Smooth muscle cell (in vitro differentiated cells): ENCODE results near the gene COIL. TPM values are rescaled to one million over a fixed set of nuclear protein-coding genes. Genes with fewer than 3 reads are reported as not detected.

ENCODE experiments used
- DNase-seq: peaks from one replicate; lab custom pipeline; 2025; ENCODE audit not compliant: unreplicated experiment; lab: John Stamatoyannopoulos, UW
- H2AFZ ChIP-seq: fragments of 200-600 bp; sonication (generic); 2 replicates; pipeline ENCODE4 v1.6.0; 2016; ENCODE audit warnings: antibody characterized with exemption, low read depth, mild to moderate bottlenecking
- H3F3A ChIP-seq: fragments of 200-600 bp; sonication (generic); 2 replicates; pipeline ENCODE4 v1.6.0; 2017; ENCODE audit warnings: antibody characterized with exemption, low read depth
- H3K27ac ChIP-seq: fragments of 200-600 bp; sonication (generic); 2 replicates; pipeline ENCODE4 v1.5.1; 2016; ENCODE audit warnings: low read depth, mild to moderate bottlenecking
- H3K27me3 ChIP-seq: fragments of 200-600 bp; sonication (generic); 2 replicates; pipeline ENCODE4 v1.6.1; 2016; ENCODE audit warnings: low read depth, mild to moderate bottlenecking
- H3K36me3 ChIP-seq: fragments of 200-600 bp; sonication (generic); 2 replicates; pipeline ENCODE4 v1.5.1; 2016; ENCODE audit warnings: low read depth
- H3K4me1 ChIP-seq: fragments of 200-600 bp; sonication (generic); 2 replicates; pipeline ENCODE4 v1.5.1; 2016; ENCODE audit warnings: low read depth
- H3K4me2 ChIP-seq: fragments of 200-600 bp; sonication (generic); 2 replicates; pipeline ENCODE4 v1.6.0; 2016; ENCODE audit warnings: mild to moderate bottlenecking
- H3K4me3 ChIP-seq: fragments of 200-600 bp; sonication (generic); 2 replicates; pipeline ENCODE4 v1.5.1; 2016; ENCODE audit warnings: mild to moderate bottlenecking
- H3K79me2 ChIP-seq: fragments of 200-600 bp; sonication (generic); 2 replicates; pipeline ENCODE4 v1.6.0; 2016; ENCODE audit warnings: low read depth, mild to moderate bottlenecking
- H3K9ac ChIP-seq: fragments of 200-600 bp; sonication (generic); 2 replicates; pipeline ENCODE4 v1.6.0; 2016; ENCODE audit warnings: low read depth
- H3K9me3 ChIP-seq: fragments of 200-600 bp; sonication (generic); replicated peaks from 2 replicates; pipeline ENCODE4 v1.5.1; 2016; ENCODE audit warnings: low read depth
- H4K20me1 ChIP-seq: fragments of 200-600 bp; sonication (generic); 2 replicates; pipeline ENCODE4 v1.6.0; 2016; ENCODE audit warnings: low read depth
- CTCF ChIP-seq: fragments of 200-600 bp; sonication (generic); IDR thresholded peaks from 2 replicates; pipeline ENCODE4 v1.5.1; 2017; ENCODE audit warnings: borderline replicate concordance, mild to moderate bottlenecking, antibody characterized with exemption; ENCODE audit not compliant: insufficient read depth, poor library complexity, severe bottlenecking
- WGBS: methylation state at CpG from one replicate; pipeline ENCODE4 v1.1.7; 2016; ENCODE audit warnings: low lambda C conversion rate; 5-methylcytosine and 5-hydroxymethylcytosine counted together
- polyA plus RNA-seq: library from polyadenylated mRNA; unstranded; fragments of >200 nt; fragmentation: Nextera tagmentation; extraction: Ambion mirVana; gene quantifications from 2 replicates; pipeline ENCODE4 v1.2.1, GENCODE V29; 2016
- total RNA-seq: library from RNA; depleted of rRNA; stranded (reverse); fragments of >200 nt; gene quantifications from 2 replicates; pipeline ENCODE4 v1.2.3, GENCODE V29; 2014

The COIL gene
- total and polyA plus RNA-seq, 2 experiments from 2014 or later = 15.5 to 30.3 TPM

DNA sequence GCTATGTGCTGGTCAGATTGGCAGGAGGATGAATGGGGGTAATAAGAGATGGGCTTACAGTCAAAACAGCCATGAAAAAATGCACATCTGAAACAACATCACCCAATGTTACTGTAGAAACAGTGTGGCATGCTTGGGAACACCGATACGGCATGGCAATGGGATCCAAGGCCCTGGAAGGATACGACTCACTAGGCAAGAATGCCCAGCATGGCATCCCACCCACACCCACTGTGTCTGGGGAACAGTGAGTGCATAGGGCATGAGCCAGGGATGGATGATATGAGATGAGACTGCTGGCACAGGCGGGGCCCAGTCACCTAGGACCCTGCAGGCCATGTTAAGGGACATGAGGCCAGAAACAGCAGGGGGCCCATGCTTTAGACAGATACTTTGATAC, 58.5 kb downstream of the COIL start:
- no peaks in the 10 kb centered on the region for H3K9me3 ChIP-seq
- no peaks in the 10 kb centered on the region for H3K4me1 ChIP-seq
- WGBS = 84% methylated on average over 4 of the region's 4 CpGs
- no peaks in the 10 kb centered on the region for H4K20me1 ChIP-seq
- no peaks in the 10 kb centered on the region for H3K27me3 ChIP-seq
- H3K79me2 ChIP-seq = no peaks in the 10 kb centered on the region
- no peak for TF ChIP-seq CTCF
- no peak overlapping the region for H3K4me2 ChIP-seq
- no peak overlapping the region for H3K4me3 ChIP-seq
- no peak overlapping the region for H3K9ac ChIP-seq
- H3K27ac ChIP-seq = no peak overlapping the region
- H2AFZ ChIP-seq = no peak overlapping the region
- no peak for DNase-seq
- H3F3A ChIP-seq = no peaks in the 10 kb centered on the region
- H3K36me3 ChIP-seq = peaks cover 7% of the 10 kb centered on the region

- Histone ChIP-seq H3K9me3 (no peaks in the 10 kb centered on the region), H3K27me3 (no peaks in the 10 kb centered on the region), H3K27ac (no peak overlapping the region), H2AFZ (no peak overlapping the region), H3K4me2 (no peak overlapping the region), H3K36me3 (no peaks in the 10 kb centered on the region), H4K20me1 (no peaks in the 10 kb centered on the region), H3K79me2 (no peaks in the 10 kb centered on the region), H3K4me3 (no peak overlapping the region), H3K4me1 (no peaks in the 10 kb centered on the region), H3F3A (no peaks in the 10 kb centered on the region), H3K9ac (no peak overlapping the region)
- no peak for DNase-seq
- no peak for TF ChIP-seq CTCF
- whole genome bisulfite sequencing = 99% methylated on average over 7 of the region's 7 CpGs
Measured at GRCh38 chr17:56899403-56899802, 61.4 kb downstream of the COIL start.

DNA sequence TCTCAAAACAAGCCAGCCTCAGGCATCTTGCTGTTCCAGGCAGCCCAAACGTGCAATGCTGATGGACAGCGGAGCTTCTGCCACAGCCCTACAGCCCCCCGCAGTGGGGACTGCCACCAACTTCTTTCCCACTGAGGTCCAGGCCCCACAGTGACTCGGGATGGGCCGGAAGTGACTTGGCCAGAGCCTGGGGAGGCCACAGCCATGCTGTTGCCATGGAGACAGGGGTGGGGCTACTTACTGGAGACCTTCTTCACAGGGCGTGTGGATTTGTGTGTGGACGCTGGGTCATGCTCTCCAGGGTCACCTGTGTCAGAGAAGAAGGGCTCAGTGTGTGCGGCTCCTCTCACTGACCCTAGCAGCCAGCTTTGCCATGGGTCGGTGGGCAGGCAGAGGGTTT, 62.0 kb downstream of the COIL start:
- no peaks in the 10 kb centered on the region for H3K27me3 ChIP-seq
- no peaks in the 10 kb centered on the region for H3K36me3 ChIP-seq
- no peak overlapping the region for H3K4me2 ChIP-seq
- H3K9me3 ChIP-seq = no peaks in the 10 kb centered on the region
- H3K27ac ChIP-seq = no peak overlapping the region
- no peak for DNase-seq
- 83% methylated on average over 9 of the region's 9 CpGs for WGBS
- no peak for TF ChIP-seq CTCF
- no peaks in the 10 kb centered on the region for H3F3A ChIP-seq
- no peaks in the 10 kb centered on the region for H3K4me1 ChIP-seq
- H3K9ac ChIP-seq = no peak overlapping the region
- H3K4me3 ChIP-seq = no peak overlapping the region
- no peaks in the 10 kb centered on the region for H4K20me1 ChIP-seq
- no peak overlapping the region for H2AFZ ChIP-seq
- no peaks in the 10 kb centered on the region for H3K79me2 ChIP-seq

DNA sequence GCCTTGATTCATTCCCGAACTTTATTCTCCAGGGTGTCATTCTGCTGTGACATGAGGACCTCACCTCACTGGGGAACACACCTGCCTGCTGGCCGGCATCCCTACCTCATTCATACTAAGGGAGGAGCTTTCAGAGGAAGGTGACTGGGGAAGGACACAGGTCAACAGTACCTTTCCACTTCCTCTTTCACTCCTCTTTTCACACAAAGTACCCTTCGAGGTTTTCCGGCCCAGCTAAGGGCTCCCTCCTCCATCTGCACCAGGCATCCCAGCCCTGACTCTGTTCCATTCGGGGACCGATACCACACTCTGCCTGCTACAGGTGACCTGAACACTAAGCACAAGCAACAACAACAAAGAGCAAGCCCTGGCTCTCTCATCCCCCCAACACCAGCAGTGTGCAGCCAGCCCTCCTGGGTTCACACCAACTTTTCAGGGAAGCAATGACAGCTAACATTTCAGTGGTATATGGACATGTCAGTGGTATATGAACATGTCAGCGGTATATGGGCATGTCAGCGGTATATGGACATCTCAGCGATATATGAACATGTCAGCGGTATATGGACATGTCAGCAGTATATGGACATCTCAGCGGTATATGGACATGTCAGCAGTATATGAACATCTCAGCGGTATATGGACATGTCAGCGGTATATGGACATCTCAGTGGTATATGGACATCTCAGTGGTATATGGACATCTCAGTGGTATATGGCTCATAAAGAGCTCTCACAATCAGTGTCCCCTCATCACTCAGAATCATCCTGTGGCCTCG, 63.0 kb downstream of the COIL start:
- no peak overlapping the region for H3K4me3 ChIP-seq
- H3K4me2 ChIP-seq = no peak overlapping the region
- no peaks in the 10 kb centered on the region for H3K36me3 ChIP-seq
- TF ChIP-seq CTCF = no peak
- H3K9me3 ChIP-seq = no peaks in the 10 kb centered on the region
- no peaks in the 10 kb centered on the region for H3F3A ChIP-seq
- WGBS = 98% methylated on average over 14 of the region's 14 CpGs
- H3K27me3 ChIP-seq = no peaks in the 10 kb centered on the region
- no peak overlapping the region for H3K9ac ChIP-seq
- no peak overlapping the region for H2AFZ ChIP-seq
- no peak for DNase-seq
- H4K20me1 ChIP-seq = no peaks in the 10 kb centered on the region
- H3K4me1 ChIP-seq = no peaks in the 10 kb centered on the region
- H3K79me2 ChIP-seq = no peaks in the 10 kb centered on the region
- no peak overlapping the region for H3K27ac ChIP-seq
